Measurements from ENCODE around the gene IL17B.

The IL17B gene

DNA sequence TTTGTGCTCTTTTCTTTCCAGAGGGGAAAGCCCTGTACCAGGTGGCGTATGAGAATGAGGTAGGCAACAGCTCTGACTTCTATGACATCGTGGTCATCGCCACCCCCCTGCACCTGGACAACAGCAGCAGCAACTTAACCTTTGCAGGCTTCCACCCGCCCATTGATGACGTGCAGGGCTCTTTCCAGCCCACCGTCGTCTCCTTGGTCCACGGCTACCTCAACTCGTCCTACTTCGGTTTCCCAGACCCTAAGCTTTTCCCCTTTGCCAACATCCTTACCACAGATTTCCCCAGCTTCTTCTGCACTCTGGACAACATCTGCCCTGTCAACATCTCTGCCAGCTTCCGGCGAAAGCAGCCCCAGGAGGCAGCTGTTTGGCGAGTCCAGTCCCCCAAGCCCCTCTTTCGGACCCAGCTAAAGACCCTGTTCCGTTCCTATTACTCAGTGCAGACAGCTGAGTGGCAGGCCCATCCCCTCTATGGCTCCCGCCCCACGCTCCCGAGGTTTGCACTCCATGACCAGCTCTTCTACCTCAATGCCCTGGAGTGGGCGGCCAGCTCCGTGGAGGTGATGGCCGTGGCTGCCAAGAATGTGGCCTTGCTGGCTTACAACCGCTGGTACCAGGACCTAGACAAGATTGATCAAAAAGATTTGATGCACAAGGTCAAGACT, 11.0 kb downstream of the IL17B start:
- no peak overlapping the region for H3K4me3 ChIP-seq (ENCODE audit: low read length)
- TF ChIP-seq CTCF (IDR thresholded peaks at IDR 0.05; ENCODE audit: insufficient read depth, low read depth, low read length, missing control alignments), result no peak
- DNase-seq (ENCODE audit: low read depth), result no peak

GRCh38 chr5:149367249-149367971, 11.7 kb downstream of the IL17B start:
- DNase-seq (ENCODE audit: low read depth), result peak; percentile 65
- TF ChIP-seq CTCF (IDR thresholded peaks at IDR 0.05; ENCODE audit: insufficient read depth, low read depth, low read length, missing control alignments), result peak; percentile 87
- H3K4me3 ChIP-seq (ENCODE audit: low read length), result no peak overlapping the region

DNA sequence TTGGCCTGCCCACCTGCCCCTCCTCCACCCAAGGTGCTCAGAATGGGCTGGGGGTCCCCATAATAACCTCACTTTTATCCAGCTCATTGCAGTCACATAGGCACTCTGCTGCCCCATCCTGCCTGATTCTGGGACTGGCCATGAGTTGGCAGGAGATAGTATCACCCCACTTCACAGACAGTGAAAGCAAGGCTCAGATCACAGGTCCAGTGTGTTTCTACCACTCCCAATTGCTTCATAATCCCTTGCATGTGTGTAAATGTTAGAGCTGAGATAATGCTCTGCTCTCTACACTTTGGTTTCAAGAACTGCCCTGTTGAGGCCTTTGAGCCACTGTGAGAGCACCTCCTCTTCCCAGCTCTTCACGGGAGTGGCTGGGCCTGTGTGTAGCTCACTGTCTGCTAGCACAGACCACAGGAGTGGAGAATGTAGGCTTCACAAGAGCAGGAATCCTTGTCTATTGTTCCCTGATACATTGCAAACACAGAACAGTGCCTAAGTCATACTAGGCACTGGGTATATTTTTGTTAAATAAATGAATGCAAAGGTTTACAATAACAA, 12.8 kb downstream of the IL17B start:
- TF ChIP-seq CTCF (IDR thresholded peaks at IDR 0.05; ENCODE audit: insufficient read depth, low read depth, low read length, missing control alignments), result no peak
- no peak for DNase-seq (ENCODE audit: low read depth)
- H3K4me3 ChIP-seq (ENCODE audit: low read length), result no peak overlapping the region

- no peak for TF ChIP-seq CTCF (IDR thresholded peaks at IDR 0.05; ENCODE audit: insufficient read depth, low read depth, low read length, missing control alignments)
- peak; percentile 41 for DNase-seq (ENCODE audit: low read depth)
Observed at GRCh38 chr5:149365418-149365817, 13.7 kb downstream of the IL17B start.

DNA sequence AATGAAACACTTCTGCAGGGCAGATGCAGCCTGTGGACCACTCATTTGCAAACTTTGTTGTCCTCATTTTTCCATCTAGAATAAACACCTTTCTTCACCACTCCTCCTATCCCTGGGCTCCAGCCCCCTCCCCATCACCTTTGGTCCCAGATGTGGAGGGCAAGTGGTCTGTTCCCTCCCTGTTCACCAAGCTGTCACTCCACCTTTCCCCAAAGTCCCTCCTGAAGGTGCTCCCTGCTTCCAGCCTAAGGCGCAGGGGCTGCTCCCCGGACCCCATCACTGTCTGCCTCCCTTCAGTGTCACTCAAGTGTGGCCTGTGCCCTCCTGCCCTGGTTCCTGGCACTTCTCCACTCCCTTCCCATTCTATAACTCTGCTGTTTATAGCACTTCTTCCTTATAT, 14.4 kb downstream of the IL17B start:
- H3K4me3 ChIP-seq (ENCODE audit: low read length), result no peak overlapping the region
- no peak for DNase-seq (ENCODE audit: low read depth)
- TF ChIP-seq CTCF (IDR thresholded peaks at IDR 0.05; ENCODE audit: insufficient read depth, low read depth, low read length, missing control alignments), result no peak

More at GRCh38 chr5:149365418-149365817, 13.7 kb downstream of the IL17B start:
- no peak overlapping the region for H3K4me3 ChIP-seq (ENCODE audit: low read length)

GRCh38 chr5:149363936-149364335, 15.2 kb downstream of the IL17B start:
- H3K4me3 ChIP-seq (ENCODE audit: low read length), result no peak overlapping the region
- DNase-seq (ENCODE audit: low read depth), result no peak
- TF ChIP-seq CTCF (IDR thresholded peaks at IDR 0.05; ENCODE audit: insufficient read depth, low read depth, low read length, missing control alignments), result no peak
